NCI-H345 (cell line): ENCODE results near the gene ODR4.
"Not testable (repeated sequence)": the region's sequence is repeated elsewhere in the genome, so short reads cannot be mapped to it uniquely, and the experiment has no call there.

Source experiments
- DNase-seq: peaks from one replicate; lab custom pipeline; 2025; lab: John Stamatoyannopoulos, UW

The ODR4 gene

GRCh38 chr1:186421446-186421845, 45.8 kb downstream of the ODR4 start:
- no peak for DNase-seq

GRCh38 chr1:186424539-186424938, 48.9 kb downstream of the ODR4 start:
- DNase-seq = no peak

- no peak for DNase-seq
Measured at GRCh38 chr1:186426118-186426517, 50.5 kb downstream of the ODR4 start.

- no peak for DNase-seq
Measured at GRCh38 chr1:186429017-186429416, 53.4 kb downstream of the ODR4 start.

- no peak for DNase-seq
Measured at GRCh38 chr1:186435336-186435735, 59.7 kb downstream of the ODR4 start.

- no peak for DNase-seq
Measured at GRCh38 chr1:186438567-186438966, 62.9 kb downstream of the ODR4 start.

- DNase-seq = no peak
Measured at GRCh38 chr1:186440584-186440983, 64.9 kb downstream of the ODR4 start.

GRCh38 chr1:186442651-186443375, 67.2 kb downstream of the ODR4 start:
- peak; percentile 17 for DNase-seq

GRCh38 chr1:186443638-186444037, 68.0 kb downstream of the ODR4 start:
- DNase-seq = no peak

GRCh38 chr1:186446152-186446551, 70.5 kb downstream of the ODR4 start:
- no peak for DNase-seq

- DNase-seq = no peak
Measured at GRCh38 chr1:186454981-186455380, 79.3 kb downstream of the ODR4 start.

GRCh38 chr1:186456729-186457255, 81.2 kb downstream of the ODR4 start:
- DNase-seq = no peak

- not testable (repeated sequence) for DNase-seq
Measured at GRCh38 chr1:186459161-186459560, 83.5 kb downstream of the ODR4 start.

- DNase-seq = no peak
Measured at GRCh38 chr1:186461014-186461413, 85.4 kb downstream of the ODR4 start, which contains the start of gene PDC. Gene PDC, minus strand, starts transcription at chr1:186461114. Its CDS starts 11,655 bp downstream, at chr1:186449459.

- DNase-seq = no peak
Measured at GRCh38 chr1:186463511-186463910, 87.9 kb downstream of the ODR4 start.

- no peak for DNase-seq
Measured at GRCh38 chr1:186463926-186464325, 88.3 kb downstream of the ODR4 start.

GRCh38 chr1:186465491-186465890, 89.9 kb downstream of the ODR4 start:
- DNase-seq = not testable (repeated sequence)

- DNase-seq = no peak
Measured at GRCh38 chr1:186465946-186466345, 90.3 kb downstream of the ODR4 start.
